Lower lobe of right lung (tissue), 2 donors: ENCODE results near the gene CEBPG. TPM values are rescaled to one million over a fixed set of nuclear protein-coding genes. Genes with fewer than 3 reads are reported as not detected.

Experiments
- ATAC-seq, 2 donors: fragments of 200-7000 bp; cut with Tn5 transposase; one replicate each; pipeline ENCODE4 v1.9.1; 2020 to 2022; ENCODE audit warnings: mild to moderate bottlenecking in 2 of 2, moderate library complexity in 2 of 2
- DNase-seq: peaks from one replicate; pipeline ENCODE4 v3.0.0-alpha.2; 2020
- H3K27ac ChIP-seq: fragments of 200-600 bp; one replicate; pipeline ENCODE4 v1.8.0; 2022
- H3K27me3 ChIP-seq: fragments of 200-600 bp; one replicate; pipeline ENCODE4 v1.8.0; 2022; ENCODE audit warnings: low read depth
- H3K36me3 ChIP-seq: fragments of 200-600 bp; one replicate; pipeline ENCODE4 v1.8.0; 2022; ENCODE audit warnings: mild to moderate bottlenecking
- H3K4me1 ChIP-seq: fragments of 200-600 bp; one replicate; pipeline ENCODE4 v1.8.0; 2022
- H3K4me3 ChIP-seq: fragments of 200-600 bp; one replicate; pipeline ENCODE4 v1.8.0; 2022; ENCODE audit warnings: mild to moderate bottlenecking
- H3K9me3 ChIP-seq: fragments of 200-600 bp; one replicate; pipeline ENCODE4 v1.8.0; 2022
- intact Hi-C: fragments of 100-400 bp; cut with DNase I; formaldehyde crosslinking; loops from one replicate; pipeline ENCODE4 v1.11.0; 2022
- total RNA-seq: library from RNA; stranded (reverse); fragmentation: NEBNext Ultra II Directional; extraction: Animal tissue kit (Norgen Biotek cat#: 25700); gene quantifications from one replicate; pipeline ENCODE4 v1.2.1, GENCODE V29; 2021
- TF ChIP-seq, protein P1 (sequence below): fragments of 200-600 bp; IDR thresholded peaks from one replicate; pipeline ENCODE4 v1.8.0; 2022; ENCODE audit warnings: antibody characterized with exemption, mild to moderate bottlenecking
- donor health status: DM: no; HTN: yes; CAD: no; lungs with severe emphysema.

CEBPG gene
- total RNA-seq, 1 donor from 2014 or later, result 29.6 TPM

DNA sequence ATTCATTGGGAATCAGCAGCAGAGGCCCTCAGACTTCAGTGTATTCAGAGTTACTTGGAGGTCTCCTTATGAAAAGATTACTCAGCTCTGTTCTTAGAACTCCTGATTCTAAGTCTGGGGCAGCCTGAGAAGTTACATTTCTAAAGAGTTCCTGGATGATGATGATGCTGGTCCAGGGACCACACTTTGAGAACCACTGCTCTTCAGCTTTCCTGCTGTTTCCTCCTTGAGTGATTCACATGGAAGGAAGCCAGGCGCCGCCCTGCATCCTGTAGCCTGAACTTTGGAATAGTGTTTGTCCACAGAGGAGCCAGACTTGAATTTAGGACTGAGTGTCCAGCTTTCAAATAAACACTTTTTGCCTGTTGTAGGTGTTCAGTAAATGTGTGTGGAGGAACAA, 2.9 kb downstream of the CEBPG start:
- TF ChIP-seq, protein P1, sequence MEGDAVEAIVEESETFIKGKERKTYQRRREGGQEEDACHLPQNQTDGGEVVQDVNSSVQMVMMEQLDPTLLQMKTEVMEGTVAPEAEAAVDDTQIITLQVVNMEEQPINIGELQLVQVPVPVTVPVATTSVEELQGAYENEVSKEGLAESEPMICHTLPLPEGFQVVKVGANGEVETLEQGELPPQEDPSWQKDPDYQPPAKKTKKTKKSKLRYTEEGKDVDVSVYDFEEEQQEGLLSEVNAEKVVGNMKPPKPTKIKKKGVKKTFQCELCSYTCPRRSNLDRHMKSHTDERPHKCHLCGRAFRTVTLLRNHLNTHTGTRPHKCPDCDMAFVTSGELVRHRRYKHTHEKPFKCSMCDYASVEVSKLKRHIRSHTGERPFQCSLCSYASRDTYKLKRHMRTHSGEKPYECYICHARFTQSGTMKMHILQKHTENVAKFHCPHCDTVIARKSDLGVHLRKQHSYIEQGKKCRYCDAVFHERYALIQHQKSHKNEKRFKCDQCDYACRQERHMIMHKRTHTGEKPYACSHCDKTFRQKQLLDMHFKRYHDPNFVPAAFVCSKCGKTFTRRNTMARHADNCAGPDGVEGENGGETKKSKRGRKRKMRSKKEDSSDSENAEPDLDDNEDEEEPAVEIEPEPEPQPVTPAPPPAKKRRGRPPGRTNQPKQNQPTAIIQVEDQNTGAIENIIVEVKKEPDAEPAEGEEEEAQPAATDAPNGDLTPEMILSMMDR, result no peak
- peaks cover 23% of the 10 kb centered on the region for H3K36me3 ChIP-seq
- no peak for ATAC-seq
- H3K4me1 ChIP-seq, result peaks cover 38% of the 10 kb centered on the region
- H3K27me3 ChIP-seq, result no peaks in the 10 kb centered on the region
- H3K4me3 ChIP-seq, result no peak overlapping the region
- H3K9me3 ChIP-seq, result no peaks in the 10 kb centered on the region
- H3K27ac ChIP-seq, result peak overlapping the region; percentile 55
- intact Hi-C loops, result no loop called here
- no peak for DNase-seq

DNA sequence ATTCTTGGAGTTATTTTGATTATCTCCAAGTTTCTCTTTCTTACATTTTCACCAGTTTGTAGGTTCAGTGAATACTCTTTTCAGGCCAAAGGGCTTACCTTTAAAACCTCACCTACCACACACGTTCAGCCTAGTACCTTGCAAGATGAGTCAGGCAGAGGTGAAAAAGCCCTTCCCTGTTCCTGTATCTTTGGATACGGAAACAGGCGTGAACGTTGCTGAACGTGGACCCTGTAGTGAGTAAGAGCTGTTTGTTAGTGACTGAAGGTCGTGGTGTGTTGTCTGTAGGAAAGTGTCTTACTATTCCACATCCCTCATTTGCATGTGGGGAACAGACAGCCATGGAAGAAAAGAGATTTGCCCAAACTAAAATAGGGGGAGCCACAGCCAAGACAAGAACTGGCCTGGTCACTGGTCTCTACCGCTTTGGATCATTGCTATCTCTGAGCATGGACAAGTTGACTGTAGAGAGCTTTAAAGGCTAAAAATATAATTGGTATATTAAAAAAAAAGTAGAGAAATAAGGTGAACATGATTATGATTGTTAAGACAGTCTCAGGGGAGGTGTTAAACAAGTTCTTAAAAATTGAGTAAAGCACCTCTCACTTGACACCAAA, 3.5 kb downstream of the CEBPG start:
- Histone ChIP-seq H3K36me3 (peaks cover 28% of the 10 kb centered on the region), H3K4me3 (no peak overlapping the region), H3K9me3 (no peaks in the 10 kb centered on the region), H3K27ac (peak overlapping the region; percentile 55), H3K27me3 (no peaks in the 10 kb centered on the region), H3K4me1 (peaks cover 38% of the 10 kb centered on the region)
- TF ChIP-seq, protein P1, result no peak
- intact Hi-C loops, result no loop called here
- ATAC-seq, result no peak
- no peak for DNase-seq

DNA sequence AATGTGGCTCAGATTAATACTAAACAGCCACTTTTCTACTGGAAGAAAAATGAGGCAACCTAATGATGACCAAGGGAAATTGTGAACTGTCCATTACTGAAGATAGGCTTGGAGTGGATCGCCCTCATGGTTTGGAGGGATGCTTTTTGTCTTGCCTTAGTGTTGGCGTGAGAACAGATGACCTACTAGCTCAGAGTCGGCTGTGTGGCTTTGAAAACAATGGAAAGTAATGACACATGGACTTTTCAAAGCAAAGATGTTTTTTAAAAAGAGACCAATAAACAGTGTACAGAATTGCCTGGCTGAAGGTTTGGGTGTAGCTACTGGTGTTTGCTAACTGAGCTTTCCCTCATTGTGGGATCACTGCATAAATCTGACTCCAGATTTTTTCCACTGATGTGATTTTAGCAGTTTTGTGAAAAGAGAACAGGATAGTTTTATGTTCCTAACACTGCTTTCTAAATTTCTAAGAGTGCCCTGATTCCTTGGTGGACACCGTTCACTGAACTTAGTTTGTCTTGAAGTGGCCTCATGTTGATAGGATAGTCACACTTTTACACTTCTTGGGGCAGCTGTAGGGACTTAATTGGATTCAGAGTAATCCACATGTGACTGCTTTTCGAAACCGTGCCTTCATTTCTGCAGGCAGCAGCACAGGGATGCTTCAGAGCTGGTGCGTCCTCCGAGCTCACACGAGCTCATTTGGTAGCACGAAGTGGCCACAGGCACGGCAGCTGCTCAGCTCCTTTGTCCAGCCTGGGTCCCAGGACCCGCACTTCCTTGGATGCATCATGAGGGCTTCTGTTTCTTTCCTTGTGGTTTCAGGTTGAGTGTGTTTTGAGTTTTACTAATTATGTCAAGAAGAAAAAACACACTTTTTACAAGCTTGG, 4.3 kb downstream of the CEBPG start:
- intact Hi-C loops, result no loop called here
- ATAC-seq (no peak), DNase-seq (no peak)
- H3K4me3 ChIP-seq, result no peak overlapping the region
- peaks cover 38% of the 10 kb centered on the region for H3K4me1 ChIP-seq
- H3K27me3 ChIP-seq, result no peaks in the 10 kb centered on the region
- H3K9me3 ChIP-seq, result no peaks in the 10 kb centered on the region
- H3K36me3 ChIP-seq, result peaks cover 28% of the 10 kb centered on the region
- TF ChIP-seq, protein P1, result no peak
- peak overlapping the region; percentile 55 for H3K27ac ChIP-seq

DNA sequence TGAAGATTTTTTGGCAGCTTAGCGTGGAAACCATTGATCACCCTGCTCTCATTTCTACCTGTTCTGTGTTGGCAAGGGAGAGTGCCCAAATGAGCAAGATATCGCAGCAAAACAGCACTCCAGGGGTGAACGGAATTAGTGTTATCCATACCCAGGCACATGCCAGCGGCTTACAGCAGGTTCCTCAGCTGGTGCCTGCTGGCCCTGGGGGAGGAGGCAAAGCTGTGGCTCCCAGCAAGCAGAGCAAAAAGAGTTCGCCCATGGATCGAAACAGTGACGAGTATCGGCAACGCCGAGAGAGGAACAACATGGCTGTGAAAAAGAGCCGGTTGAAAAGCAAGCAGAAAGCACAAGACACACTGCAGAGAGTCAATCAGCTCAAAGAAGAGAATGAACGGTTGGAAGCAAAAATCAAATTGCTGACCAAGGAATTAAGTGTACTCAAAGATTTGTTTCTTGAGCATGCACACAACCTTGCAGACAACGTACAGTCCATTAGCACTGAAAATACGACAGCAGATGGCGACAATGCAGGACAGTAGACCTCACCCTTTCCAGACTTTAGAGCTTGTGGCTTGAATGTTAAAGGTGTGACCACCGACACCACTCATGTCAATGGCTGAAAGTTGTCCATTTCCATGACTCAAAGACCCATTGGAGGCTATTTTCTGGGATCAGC, 5.8 kb downstream of the CEBPG start:
- Histone ChIP-seq H3K36me3 (peaks cover 28% of the 10 kb centered on the region), H3K27me3 (no peaks in the 10 kb centered on the region), H3K27ac (no peak overlapping the region), H3K4me3 (no peak overlapping the region), H3K9me3 (no peaks in the 10 kb centered on the region), H3K4me1 (peaks cover 38% of the 10 kb centered on the region)
- DNase-seq (no peak), ATAC-seq (no peak)
- intact Hi-C loops, result no loop called here
- TF ChIP-seq, protein P1, result no peak

DNA sequence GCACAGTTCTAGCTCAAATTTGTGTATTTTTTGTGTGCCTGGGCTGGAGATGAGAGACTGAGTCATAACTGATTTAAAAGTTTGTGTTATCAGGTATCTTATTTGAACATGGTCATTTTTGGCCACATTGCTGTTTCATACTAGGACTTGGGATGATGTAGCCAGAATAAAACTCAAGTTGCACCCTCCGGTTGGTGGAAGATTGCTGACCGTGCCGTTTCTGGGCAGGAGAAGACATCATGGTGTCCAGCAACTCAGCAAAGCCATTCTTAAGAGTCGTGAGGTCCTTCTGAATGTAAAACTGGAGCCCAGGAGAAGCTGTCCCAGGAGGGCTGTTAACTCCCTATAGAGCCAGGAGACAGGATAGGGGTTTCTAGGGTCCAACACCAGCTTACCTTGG, 7.6 kb downstream of the CEBPG start:
- no peak for DNase-seq
- Histone ChIP-seq H3K4me1 (peaks cover 21% of the 10 kb centered on the region), H3K4me3 (no peak overlapping the region), H3K27me3 (no peaks in the 10 kb centered on the region), H3K27ac (no peak overlapping the region), H3K36me3 (peaks cover 35% of the 10 kb centered on the region), H3K9me3 (no peaks in the 10 kb centered on the region)
- intact Hi-C loops, result no loop called here
- no peak for ATAC-seq
- TF ChIP-seq, protein P1, result no peak
